ENCODE data around the gene ATP6V0A4. TPM values are rescaled to one million over a fixed set of nuclear protein-coding genes. Genes with fewer than 3 reads are reported as not detected.
"Not testable (repeated sequence)": the region's sequence is repeated elsewhere in the genome, so short reads cannot be mapped to it uniquely, and the experiment has no call there.

The ATP6V0A4 gene
- total RNA-seq, 1 experiment from 2014 or later = 7.7 TPM

GRCh38 chr7:138695106-138695505, 102.9 kb downstream of the ATP6V0A4 start:
- no peaks in the 10 kb centered on the region for H3K36me3 Mint-ChIP-seq (ENCODE audit: insufficient read depth, unreplicated experiment)
- BruUV-seq (replicated peaks) = no TSS peak
- no peak overlapping the region for H3K27ac Mint-ChIP-seq (ENCODE audit: unreplicated experiment)
- no peaks in the 10 kb centered on the region for H3K4me1 Mint-ChIP-seq (ENCODE audit: low read depth, unreplicated experiment)
- no peak overlapping the region for H3K4me3 Mint-ChIP-seq (ENCODE audit: low read depth, unreplicated experiment)
- H3K9me3 Mint-ChIP-seq (ENCODE audit: low read depth, unreplicated experiment) = no peaks in the 10 kb centered on the region
- no peaks in the 10 kb centered on the region for H3K27me3 Mint-ChIP-seq (ENCODE audit: unreplicated experiment)
- TF ChIP-seq CTCF (IDR thresholded peaks at IDR 0.05; ENCODE audit: unreplicated experiment) = no peak
- intact Hi-C loops (cut with micrococcal nuclease; ENCODE audit: unreplicated experiment) = no loop called here
- no peak for DNase-seq
- CTCF ChIA-PET = no interaction called here

- intact Hi-C loops (cut with micrococcal nuclease; ENCODE audit: unreplicated experiment) = no loop called here
- no peaks in the 10 kb centered on the region for H3K36me3 Mint-ChIP-seq (ENCODE audit: insufficient read depth, unreplicated experiment)
- no TSS peak for BruUV-seq (replicated peaks)
- no peaks in the 10 kb centered on the region for H3K27me3 Mint-ChIP-seq (ENCODE audit: unreplicated experiment)
- DNase-seq = no peak
- H3K27ac Mint-ChIP-seq (ENCODE audit: unreplicated experiment) = no peak overlapping the region
- H3K9me3 Mint-ChIP-seq (ENCODE audit: low read depth, unreplicated experiment) = peaks cover 2% of the 10 kb centered on the region
- CTCF ChIA-PET = interaction anchor here (0.7 kb wide), 1 partner anchor 1410 kb away, joined by 3 read pairs; no protein-coding TSS in a partner anchor
- no peaks in the 10 kb centered on the region for H3K4me1 Mint-ChIP-seq (ENCODE audit: low read depth, unreplicated experiment)
- TF ChIP-seq CTCF (IDR thresholded peaks at IDR 0.05; ENCODE audit: unreplicated experiment) = no peak
- H3K4me3 Mint-ChIP-seq (ENCODE audit: low read depth, unreplicated experiment) = no peak overlapping the region
These were observed 106.8 kb downstream of the ATP6V0A4 start for GRCh38 chr7:138691178-138691577.

- peaks cover 2% of the 10 kb centered on the region for H3K9me3 Mint-ChIP-seq (ENCODE audit: low read depth, unreplicated experiment)
- no peaks in the 10 kb centered on the region for H3K4me1 Mint-ChIP-seq (ENCODE audit: low read depth, unreplicated experiment)
- no peak for TF ChIP-seq CTCF (IDR thresholded peaks at IDR 0.05; ENCODE audit: unreplicated experiment)
- H3K4me3 Mint-ChIP-seq (ENCODE audit: low read depth, unreplicated experiment) = no peak overlapping the region
- no peaks in the 10 kb centered on the region for H3K27me3 Mint-ChIP-seq (ENCODE audit: unreplicated experiment)
- intact Hi-C loops (cut with micrococcal nuclease; ENCODE audit: unreplicated experiment) = no loop called here
- H3K36me3 Mint-ChIP-seq (ENCODE audit: insufficient read depth, unreplicated experiment) = no peaks in the 10 kb centered on the region
- no TSS peak for BruUV-seq (replicated peaks)
- DNase-seq = no peak
- CTCF ChIA-PET = no interaction called here
- no peak overlapping the region for H3K27ac Mint-ChIP-seq (ENCODE audit: unreplicated experiment)
These were observed 107.5 kb downstream of the ATP6V0A4 start for GRCh38 chr7:138690495-138690894.

- H3K9me3 Mint-ChIP-seq (ENCODE audit: low read depth, unreplicated experiment); intact Hi-C loops (cut with micrococcal nuclease; ENCODE audit: unreplicated experiment); H3K27ac Mint-ChIP-seq (ENCODE audit: unreplicated experiment); H3K27me3 Mint-ChIP-seq (ENCODE audit: unreplicated experiment); CTCF ChIA-PET; H3K4me1 Mint-ChIP-seq (ENCODE audit: low read depth, unreplicated experiment); H3K4me3 Mint-ChIP-seq (ENCODE audit: low read depth, unreplicated experiment); DNase-seq; BruUV-seq (replicated peaks); H3K36me3 Mint-ChIP-seq (ENCODE audit: insufficient read depth, unreplicated experiment): not testable (repeated sequence)
These were observed 110.0 kb downstream of the ATP6V0A4 start for GRCh38 chr7:138688037-138688436.

GRCh38 chr7:138684340-138684739, 113.7 kb downstream of the ATP6V0A4 start:
- H3K27ac Mint-ChIP-seq (ENCODE audit: unreplicated experiment) = no peak overlapping the region
- no peaks in the 10 kb centered on the region for H3K27me3 Mint-ChIP-seq (ENCODE audit: unreplicated experiment)
- peaks cover 2% of the 10 kb centered on the region for H3K9me3 Mint-ChIP-seq (ENCODE audit: low read depth, unreplicated experiment)
- CTCF ChIA-PET = no interaction called here
- DNase-seq = no peak
- no peaks in the 10 kb centered on the region for H3K36me3 Mint-ChIP-seq (ENCODE audit: insufficient read depth, unreplicated experiment)
- TF ChIP-seq CTCF (IDR thresholded peaks at IDR 0.05; ENCODE audit: unreplicated experiment) = no peak
- no TSS peak for BruUV-seq (replicated peaks)
- H3K4me3 Mint-ChIP-seq (ENCODE audit: low read depth, unreplicated experiment) = no peak overlapping the region
- intact Hi-C loops (cut with micrococcal nuclease; ENCODE audit: unreplicated experiment) = no loop called here
- H3K4me1 Mint-ChIP-seq (ENCODE audit: low read depth, unreplicated experiment) = no peaks in the 10 kb centered on the region

Measured in Calu3 (cell line).